Measurements from ENCODE around the gene MINDY4. TPM values are rescaled to one million over a fixed set of nuclear protein-coding genes. Genes with fewer than 3 reads are reported as not detected.

Gene MINDY4
- total RNA-seq, 1 donor from 2014 or later, result 13.8 TPM

GRCh38 chr7:30923009-30923773 lies 152.0 kb downstream of the MINDY4 start:
- TF ChIP-seq CTCF (IDR thresholded peaks at IDR 0.05), result no peak
- H3K4me1 ChIP-seq, result peaks cover 50% of the 10 kb centered on the region
- ATAC-seq (no peak), DNase-seq (peak; percentile 43)
- peaks cover 72% of the 10 kb centered on the region for H3K36me3 ChIP-seq
- intact Hi-C loops (cut with DNase I), result no loop called here
- no peak overlapping the region for H3K4me3 ChIP-seq
- H3K27me3 ChIP-seq (ENCODE audit: low read depth), result no peaks in the 10 kb centered on the region
- no peaks in the 10 kb centered on the region for H3K9me3 ChIP-seq
- H3K27ac ChIP-seq, result peak overlapping the region; percentile 6

GRCh38 chr7:30923774-30924413 lies 152.7 kb downstream of the MINDY4 start:
- Histone ChIP-seq H3K4me3 (no peak overlapping the region), H3K27me3 (ENCODE audit: low read depth) (no peaks in the 10 kb centered on the region), H3K27ac (no peak overlapping the region), H3K9me3 (no peaks in the 10 kb centered on the region), H3K4me1 (peaks cover 43% of the 10 kb centered on the region), H3K36me3 (peaks cover 68% of the 10 kb centered on the region)
- no peak for TF ChIP-seq CTCF (IDR thresholded peaks at IDR 0.05)
- ATAC-seq, result no peak
- intact Hi-C loops (cut with DNase I), result no loop called here
- peak; percentile 25 for DNase-seq

GRCh38 chr7:30924624-30925023 lies 153.4 kb downstream of the MINDY4 start:
- Histone ChIP-seq H3K9me3 (no peaks in the 10 kb centered on the region), H3K4me1 (peaks cover 36% of the 10 kb centered on the region), H3K27me3 (ENCODE audit: low read depth) (no peaks in the 10 kb centered on the region), H3K36me3 (peaks cover 68% of the 10 kb centered on the region), H3K27ac (no peak overlapping the region), H3K4me3 (no peak overlapping the region)
- DNase-seq (no peak), ATAC-seq (no peak)
- intact Hi-C loops (cut with DNase I), result no loop called here
- TF ChIP-seq CTCF (IDR thresholded peaks at IDR 0.05), result no peak

- H3K9me3 ChIP-seq, result no peaks in the 10 kb centered on the region
- no peak for ATAC-seq
- H3K4me1 ChIP-seq, result peaks cover 31% of the 10 kb centered on the region
- no peak for TF ChIP-seq CTCF (IDR thresholded peaks at IDR 0.05)
- intact Hi-C loops (cut with DNase I), result no loop called here
- H3K27me3 ChIP-seq (ENCODE audit: low read depth), result no peaks in the 10 kb centered on the region
- DNase-seq, result no peak
- H3K27ac ChIP-seq, result no peak overlapping the region
- no peak overlapping the region for H3K4me3 ChIP-seq
- peaks cover 63% of the 10 kb centered on the region for H3K36me3 ChIP-seq
Observed at GRCh38 chr7:30925117-30925516, 153.9 kb downstream of the MINDY4 start.

GRCh38 chr7:30925913-30926312 lies 154.7 kb downstream of the MINDY4 start:
- no peak for TF ChIP-seq CTCF (IDR thresholded peaks at IDR 0.05)
- ATAC-seq (no peak), DNase-seq (peak; percentile 34)
- H3K4me1 ChIP-seq, result peaks cover 23% of the 10 kb centered on the region
- intact Hi-C loops (cut with DNase I), result no loop called here
- no peak overlapping the region for H3K4me3 ChIP-seq
- no peaks in the 10 kb centered on the region for H3K9me3 ChIP-seq
- no peaks in the 10 kb centered on the region for H3K27me3 ChIP-seq (ENCODE audit: low read depth)
- peaks cover 55% of the 10 kb centered on the region for H3K36me3 ChIP-seq
- H3K27ac ChIP-seq, result peak overlapping the region; percentile 36
